ENCODE measurements around the gene SLC11A2.

DNA sequence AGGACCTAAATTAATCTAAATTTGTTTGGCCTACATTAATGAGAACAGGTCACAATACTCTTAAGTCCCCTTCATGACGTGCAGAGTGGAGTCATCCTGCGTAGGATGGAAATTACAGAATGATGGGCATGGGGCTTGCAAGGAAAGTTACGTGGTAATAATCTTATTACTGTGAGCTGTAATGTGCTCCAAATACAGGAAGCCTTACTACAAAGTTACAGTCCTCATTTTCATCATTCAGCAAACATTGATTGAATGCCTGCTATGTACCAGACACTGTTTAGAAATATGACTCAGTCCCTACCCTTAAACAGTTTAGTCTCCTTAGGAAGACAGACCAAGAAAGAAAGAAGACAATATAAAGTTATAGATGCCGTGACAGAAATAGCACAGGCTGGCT lies 64.5 kb downstream of the SLC11A2 start:
- TF ChIP-seq HDGF (IDR thresholded peaks at IDR 0.05; ENCODE audit: borderline replicate concordance) (no peak), SP1 (IDR thresholded peaks at IDR 0.05) (no peak), FOXM1 (IDR thresholded peaks at IDR 0.05; ENCODE audit: borderline replicate concordance) (no peak), LEF1 (IDR thresholded peaks at IDR 0.05; ENCODE audit: borderline replicate concordance) (no peak), L3MBTL2 (conservative IDR thresholded peaks at IDR 0.05) (no peak), SUZ12 (IDR thresholded peaks at IDR 0.05) (no peak), CTBP1 (IDR thresholded peaks at IDR 0.05; ENCODE audit: borderline replicate concordance) (no peak), FOXA1 (IDR thresholded peaks at IDR 0.05) (no peak), BHLHE40 (IDR thresholded peaks at IDR 0.05; ENCODE audit: borderline replicate concordance) (no peak), ARNT (IDR thresholded peaks at IDR 0.05) (no peak), NFRKB (IDR thresholded peaks at IDR 0.05) (no peak), TARDBP (IDR thresholded peaks at IDR 0.05) (no peak), ELF4 (IDR thresholded peaks at IDR 0.05) (no peak)
- TF ChIP-seq, protein P1, sequence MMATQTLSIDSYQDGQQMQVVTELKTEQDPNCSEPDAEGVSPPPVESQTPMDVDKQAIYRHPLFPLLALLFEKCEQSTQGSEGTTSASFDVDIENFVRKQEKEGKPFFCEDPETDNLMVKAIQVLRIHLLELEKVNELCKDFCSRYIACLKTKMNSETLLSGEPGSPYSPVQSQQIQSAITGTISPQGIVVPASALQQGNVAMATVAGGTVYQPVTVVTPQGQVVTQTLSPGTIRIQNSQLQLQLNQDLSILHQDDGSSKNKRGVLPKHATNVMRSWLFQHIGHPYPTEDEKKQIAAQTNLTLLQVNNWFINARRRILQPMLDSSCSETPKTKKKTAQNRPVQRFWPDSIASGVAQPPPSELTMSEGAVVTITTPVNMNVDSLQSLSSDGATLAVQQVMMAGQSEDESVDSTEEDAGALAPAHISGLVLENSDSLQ (IDR thresholded peaks at IDR 0.05): no peak

Measured in HEK293T (cell line).